Keratinocyte (primary cell): ENCODE results near the gene CDC42EP1. TPM values are rescaled to one million over a fixed set of nuclear protein-coding genes. Genes with fewer than 3 reads are reported as not detected.
A peak's percentile ranks its signal among the peaks of the same experiment; 100 is the strongest.

Experiments used
- DNase-seq: peaks from one replicate; pipeline ENCODE4 v3.0.0-alpha.2; 2011; ENCODE audit warnings: low read depth, missing footprints, low spot score
- FAIRE-seq: peaks from 2 replicates; lab custom pipeline; 2011; peaks lifted over from hg19 to GRCh38; lab: Jason Lieb, UNC
- H2AFZ ChIP-seq: 2 replicates; pipeline ENCODE4 v1.6.0; 2012; ENCODE audit warnings: low read length, control low read depth, inconsistent platforms; ENCODE audit not compliant: control insufficient read depth
- H3K27ac ChIP-seq: 2 replicates; pipeline ENCODE4 v1.5.1; 2011; ENCODE audit warnings: low read length; ENCODE audit not compliant: control insufficient read depth, insufficient read depth
- H3K27me3 ChIP-seq: 3 replicates; pipeline ENCODE4 v1.6.0; 2011; ENCODE audit warnings: low read length; ENCODE audit not compliant: control insufficient read depth, insufficient read depth; ENCODE audit errors: extremely low read depth
- H3K36me3 ChIP-seq, 2 experiments: 2 replicates in 1 of 2; 3 replicates in 1 of 2; pipeline ENCODE4 v1.5.1; 2011; ENCODE audit warnings: low read length in 2 of 2, mild to moderate bottlenecking in 1 of 2; ENCODE audit not compliant: control insufficient read depth in 2 of 2, insufficient read depth in 2 of 2; ENCODE audit errors: extremely low read depth in 1 of 2
- H3K4me1 ChIP-seq: 3 replicates; pipeline ENCODE4 v1.5.1; 2011; ENCODE audit warnings: low read length; ENCODE audit not compliant: control insufficient read depth, insufficient read depth; ENCODE audit errors: extremely low read depth
- H3K4me2 ChIP-seq: 3 replicates; pipeline ENCODE4 v1.6.0; 2011; ENCODE audit warnings: low read depth, low read length; ENCODE audit not compliant: control insufficient read depth, insufficient read depth; ENCODE audit errors: extremely low read depth
- H3K4me3 ChIP-seq, 3 experiments: fragments of 200-600 bp in 1 of 3; sonication (generic) in 1 of 3; 2 replicates in 2 of 3; 3 replicates in 1 of 3; pipeline ENCODE4 v1.5.1; 2011 to 2016; ENCODE audit warnings: low read length in 3 of 3, mild to moderate bottlenecking in 3 of 3, control low read depth in 2 of 3, inconsistent platforms in 1 of 3, low read depth in 1 of 3, mixed read lengths in 1 of 3, mixed run types in 1 of 3, moderate library complexity in 1 of 3; ENCODE audit not compliant: control insufficient read depth in 2 of 3, insufficient read depth in 2 of 3; ENCODE audit errors: extremely low read depth in 1 of 3
- H3K79me2 ChIP-seq: 2 replicates; pipeline ENCODE4 v1.6.0; 2012; ENCODE audit warnings: low read length; ENCODE audit not compliant: control insufficient read depth, insufficient read depth
- H3K9ac ChIP-seq: 3 replicates; pipeline ENCODE4 v1.6.0; 2011; ENCODE audit warnings: low read length; ENCODE audit not compliant: control insufficient read depth, insufficient read depth; ENCODE audit errors: extremely low read depth
- H3K9me1 ChIP-seq: 3 replicates; pipeline ENCODE4 v1.6.0; 2011; ENCODE audit warnings: low read length; ENCODE audit not compliant: control insufficient read depth, insufficient read depth; ENCODE audit errors: extremely low read depth
- H3K9me3 ChIP-seq: 2 replicates; pipeline ENCODE4 v1.5.1; 2012; ENCODE audit warnings: low read depth, low read length; ENCODE audit not compliant: control insufficient read depth
- H4K20me1 ChIP-seq: 3 replicates; pipeline ENCODE4 v1.6.0; 2011; ENCODE audit warnings: low read length; ENCODE audit not compliant: control insufficient read depth, insufficient read depth; ENCODE audit errors: extremely low read depth
- EZH2 ChIP-seq: IDR thresholded peaks from one replicate; pipeline ENCODE4 v1.6.1; 2012; ENCODE audit warnings: inconsistent platforms, mild to moderate bottlenecking, low read length, moderate library complexity
- dilution Hi-C: fragments of 300-500 bp; cut with MboI; formaldehyde crosslinking; loops from one replicate; pipeline ENCODE4 v1.7.0; 2020; ENCODE audit warnings: low sequenced_read_pairs; ENCODE audit not compliant: extremely low pct_ligation_motif_present
- polyA plus RNA-seq, 5 experiments: library from polyadenylated mRNA; depleted of rRNA in 3 of 5; stranded (reverse) in 3 of 5; stranded (forward) in 1 of 5; unstranded in 1 of 5; fragments of >200 nt; gene quantifications; 1 replicate in 1 of 5; 2 replicates in 3 of 5; 3 replicates in 1 of 5; pipeline versions ENCODE4 v1.2.1 to v1.2.3, GENCODE V29; 2011 to 2012; ENCODE audit warnings: missing spikeins in 2 of 5, low read depth in 1 of 5, low replicate concordance in 1 of 5
- TF ChIP-seq, protein P1 (sequence below), 3 experiments: IDR thresholded peaks in 1 of 3; conservative IDR thresholded peaks in 1 of 3; optimal IDR thresholded peaks in 1 of 3; 2 replicates in 2 of 3; 3 replicates in 1 of 3; pipeline versions ENCODE3 to v1.5.1; 2011; ENCODE audit warnings: low read length in 3 of 3, mild to moderate bottlenecking in 3 of 3, moderate library complexity in 2 of 3, control low read depth in 1 of 3, inconsistent platforms in 1 of 3; ENCODE audit not compliant: insufficient read depth in 2 of 3; ENCODE audit errors: extremely low read depth in 1 of 3

CDC42EP1 gene
- polyA plus RNA-seq, 1 donor (not counting 4 experiments of a cell fraction or from before 2014, with no cell fraction given), result 10.5 TPM

DNA sequence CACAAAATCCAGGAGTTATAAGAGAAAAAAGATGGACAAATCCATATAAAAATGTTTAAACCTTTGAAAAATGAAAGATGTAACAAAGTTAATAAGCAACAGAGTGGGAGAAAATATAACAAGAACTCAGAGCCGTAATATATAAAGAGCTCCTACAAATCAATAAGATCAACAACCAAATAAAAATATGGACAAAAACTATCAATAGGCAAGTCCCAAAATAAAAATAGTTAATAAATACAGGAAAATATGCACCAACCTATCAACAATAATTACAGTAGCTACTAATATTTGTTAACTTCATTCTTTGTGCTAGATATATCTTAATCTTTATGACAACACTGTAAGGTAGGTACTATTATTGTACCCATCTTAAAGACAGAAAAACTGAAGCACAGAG is 43.8 kb upstream of the CDC42EP1 start:
- Histone ChIP-seq H3K9me1 (peaks cover 2% of the 10 kb centered on the region), H3K9me3 (no peaks in the 10 kb centered on the region), H3K79me2 (peaks cover 72% of the 10 kb centered on the region), H3K27me3 (no peaks in the 10 kb centered on the region), H3K4me3 (peak overlapping the region in 1 of 3 experiments; percentile 29), H3K9ac (no peak overlapping the region), H3K4me1 (peaks cover 39% of the 10 kb centered on the region), H3K4me2 (peak overlapping the region; percentile 91), H3K27ac (no peak overlapping the region), H2AFZ (no peak overlapping the region), H3K36me3 (peaks cover 22 to 45% of the 10 kb centered on the region in 2 experiments), H4K20me1 (no peaks in the 10 kb centered on the region)
- DNase-seq (no peak), FAIRE-seq (no peak)
- dilution Hi-C loops, result no loop called here
- no peak for TF ChIP-seq EZH2
- TF ChIP-seq, protein P1, sequence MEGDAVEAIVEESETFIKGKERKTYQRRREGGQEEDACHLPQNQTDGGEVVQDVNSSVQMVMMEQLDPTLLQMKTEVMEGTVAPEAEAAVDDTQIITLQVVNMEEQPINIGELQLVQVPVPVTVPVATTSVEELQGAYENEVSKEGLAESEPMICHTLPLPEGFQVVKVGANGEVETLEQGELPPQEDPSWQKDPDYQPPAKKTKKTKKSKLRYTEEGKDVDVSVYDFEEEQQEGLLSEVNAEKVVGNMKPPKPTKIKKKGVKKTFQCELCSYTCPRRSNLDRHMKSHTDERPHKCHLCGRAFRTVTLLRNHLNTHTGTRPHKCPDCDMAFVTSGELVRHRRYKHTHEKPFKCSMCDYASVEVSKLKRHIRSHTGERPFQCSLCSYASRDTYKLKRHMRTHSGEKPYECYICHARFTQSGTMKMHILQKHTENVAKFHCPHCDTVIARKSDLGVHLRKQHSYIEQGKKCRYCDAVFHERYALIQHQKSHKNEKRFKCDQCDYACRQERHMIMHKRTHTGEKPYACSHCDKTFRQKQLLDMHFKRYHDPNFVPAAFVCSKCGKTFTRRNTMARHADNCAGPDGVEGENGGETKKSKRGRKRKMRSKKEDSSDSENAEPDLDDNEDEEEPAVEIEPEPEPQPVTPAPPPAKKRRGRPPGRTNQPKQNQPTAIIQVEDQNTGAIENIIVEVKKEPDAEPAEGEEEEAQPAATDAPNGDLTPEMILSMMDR (optimal IDR thresholded peaks at IDR 0.05 in 1 of 3, IDR thresholded peaks at IDR 0.05 in 1 of 3, conservative IDR thresholded peaks at IDR 0.05 in 1 of 3; ENCODE audit: extremely low read depth in 1 of 3, insufficient read depth in 2 of 3, low read length in 3 of 3), result no peak

DNA sequence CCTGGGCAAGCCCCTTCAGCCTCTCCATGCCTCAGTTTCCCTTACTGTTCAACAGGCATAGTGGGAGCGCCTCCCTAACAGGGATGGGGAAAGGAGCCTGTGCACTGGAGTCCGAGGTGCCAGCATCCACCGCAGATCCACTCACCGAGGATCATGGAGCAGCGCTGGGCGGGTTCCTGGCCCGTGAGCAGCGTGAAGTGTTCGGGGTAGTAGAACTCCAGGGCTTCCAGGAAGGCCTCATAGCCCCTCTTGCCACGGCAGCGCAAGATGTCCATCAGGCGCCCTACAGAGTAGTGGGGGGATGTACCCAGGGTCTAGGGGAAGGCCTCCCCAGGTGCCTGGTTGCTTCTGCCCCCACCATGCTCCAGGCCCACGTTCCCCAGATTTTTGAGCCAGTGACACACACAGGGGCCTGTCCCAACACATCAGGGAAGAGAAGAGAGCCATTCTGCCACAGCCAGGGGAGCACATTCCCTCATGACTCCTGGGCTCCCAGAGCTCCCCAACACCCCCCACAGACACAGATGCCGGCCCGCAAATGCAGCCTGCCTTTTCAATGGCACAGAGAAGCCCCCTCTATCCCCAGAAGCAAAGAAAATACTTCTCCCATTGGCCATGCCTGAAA is 42.3 kb upstream of the CDC42EP1 start:
- peak overlapping the region; percentile 94 to 100 (median 98) for H3K4me3 ChIP-seq
- H3K27me3 ChIP-seq, result no peaks in the 10 kb centered on the region
- no peak for TF ChIP-seq EZH2
- TF ChIP-seq, protein P1 (optimal IDR thresholded peaks at IDR 0.05 in 1 of 3, IDR thresholded peaks at IDR 0.05 in 1 of 3, conservative IDR thresholded peaks at IDR 0.05 in 1 of 3; ENCODE audit: extremely low read depth in 1 of 3, insufficient read depth in 2 of 3, low read length in 3 of 3), result no peak
- H3K9me1 ChIP-seq, result peaks cover 2% of the 10 kb centered on the region
- peaks cover 26% of the 10 kb centered on the region for H3K4me1 ChIP-seq
- H3K9me3 ChIP-seq, result no peaks in the 10 kb centered on the region
- dilution Hi-C loops, result no loop called here
- DNase-seq (no peak), FAIRE-seq (peak; percentile 80)
- H3K4me2 ChIP-seq, result peak overlapping the region; percentile 91
- peak overlapping the region; percentile 96 for H3K27ac ChIP-seq
- H3K36me3 ChIP-seq, result peaks cover 15 to 34% of the 10 kb centered on the region in 2 experiments
- H3K9ac ChIP-seq, result peak overlapping the region; percentile 97
- peaks cover 58% of the 10 kb centered on the region for H3K79me2 ChIP-seq
- no peak overlapping the region for H2AFZ ChIP-seq
- no peaks in the 10 kb centered on the region for H4K20me1 ChIP-seq
